Suprapubic skin (tissue), 4 donors: Measurements from ENCODE around the gene EIF4G3. TPM values are rescaled to one million over a fixed set of nuclear protein-coding genes. Genes with fewer than 3 reads are reported as not detected.
A peak's percentile ranks its signal among the peaks of the same experiment; 100 is the strongest.
"Not testable (repeated sequence)": the region's sequence is repeated elsewhere in the genome, so short reads cannot be mapped to it uniquely, and the experiment has no call there.

Experiments
- DNase-seq, 2 donors: peaks; one replicate each; pipeline ENCODE4 v3.0.0-alpha.2; 2019; ENCODE audit warnings: low spot score in 2 of 2
- H3K27ac ChIP-seq: fragments of 200-600 bp; sonication (generic); one replicate; pipeline ENCODE4 v1.5.1; 2019
- H3K27me3 ChIP-seq: fragments of 200-600 bp; sonication (generic); one replicate; pipeline ENCODE4 v1.5.1; 2019
- H3K36me3 ChIP-seq: fragments of 200-600 bp; sonication (generic); one replicate; pipeline ENCODE4 v1.5.1; 2019
- H3K4me1 ChIP-seq: fragments of 200-600 bp; sonication (generic); one replicate; pipeline ENCODE4 v1.5.1; 2019
- H3K4me3 ChIP-seq: fragments of 200-600 bp; sonication (generic); one replicate; pipeline ENCODE4 v1.5.1; 2019; ENCODE audit warnings: mild to moderate bottlenecking
- H3K9me3 ChIP-seq: fragments of 200-600 bp; sonication (generic); one replicate; pipeline ENCODE4 v1.5.1; 2019
- EP300 ChIP-seq: sonication (generic); formaldehyde crosslinking; IDR thresholded peaks from one replicate; pipeline ENCODE4 v1.6.1; 2017; ENCODE audit warnings: antibody characterized with exemption
- POLR2A ChIP-seq, 2 donors: fragments of 450-650 bp; IDR thresholded peaks; one replicate each; pipeline ENCODE4 v1.6.1; 2017; ENCODE audit warnings: antibody characterized with exemption in 2 of 2, mild to moderate bottlenecking in 2 of 2, moderate library complexity in 2 of 2
- POLR2AphosphoS5 ChIP-seq, 3 donors: sonication (generic); formaldehyde crosslinking; IDR thresholded peaks; one replicate each; pipeline ENCODE4 v1.6.1; 2017; ENCODE audit warnings: antibody characterized with exemption in 3 of 3
- WGBS: methylation state at CpG from one replicate; pipeline ENCODE4 v1.1.5; 2018; 5-methylcytosine and 5-hydroxymethylcytosine counted together
- total RNA-seq, 4 donors: library from RNA; depleted of rRNA; stranded (reverse); fragments of >200 nt; gene quantifications; one replicate each; pipeline ENCODE4 v1.1.0, GENCODE V29; 2016
- TF ChIP-seq, protein P1 (sequence below), 2 donors: fragments of 200-600 bp in 1 of 2; fragments of 450-650 bp in 1 of 2; sonication (generic) in 1 of 2; IDR thresholded peaks; one replicate each; pipeline ENCODE4 v1.5.1; 2016 to 2019; ENCODE audit warnings: antibody characterized with exemption in 2 of 2, mild to moderate bottlenecking in 1 of 2, moderate library complexity in 1 of 2

Gene EIF4G3
- total RNA-seq, 4 donors from 2014 or later, result 32.9 to 40.6 (median 39.5) TPM

- peak overlapping the region; percentile 49 for H3K27ac ChIP-seq
- TF ChIP-seq EP300 (no peak), POLR2A (IDR thresholded peaks at IDR 0.05) (no peak), POLR2AphosphoS5 (IDR thresholded peaks at IDR 0.05) (no peak)
- peaks cover 37% of the 10 kb centered on the region for H3K4me1 ChIP-seq
- WGBS, result 39% methylated on average over 2 of the region's 2 CpGs
- H3K9me3 ChIP-seq, result no peaks in the 10 kb centered on the region
- H3K36me3 ChIP-seq, result peaks cover under 1% of the 10 kb centered on the region
- H3K4me3 ChIP-seq, result peak overlapping the region; percentile 90
- no peak for DNase-seq
- no peaks in the 10 kb centered on the region for H3K27me3 ChIP-seq
Measured at GRCh38 chr1:21174230-21174629, 2.5 kb downstream of the EIF4G3 start.

GRCh38 chr1:21173096-21173495 is 3.6 kb downstream of the EIF4G3 start:
- peaks cover 37% of the 10 kb centered on the region for H3K4me1 ChIP-seq
- WGBS, result 77% methylated on average over 9 of the region's 12 CpGs
- DNase-seq, result peak in 1 of 2 donors; percentile 53
- H3K4me3 ChIP-seq, H3K36me3 ChIP-seq, H3K27ac ChIP-seq, H3K27me3 ChIP-seq, H3K9me3 ChIP-seq: not testable (repeated sequence)

- WGBS, result 35% methylated on average over 4 of the region's 4 CpGs
- H3K36me3 ChIP-seq, H3K4me3 ChIP-seq, DNase-seq, H3K27me3 ChIP-seq, H3K27ac ChIP-seq, H3K9me3 ChIP-seq: not testable (repeated sequence)
- peaks cover 32% of the 10 kb centered on the region for H3K4me1 ChIP-seq
Measured at GRCh38 chr1:21170837-21171236, 5.9 kb downstream of the EIF4G3 start.

DNA sequence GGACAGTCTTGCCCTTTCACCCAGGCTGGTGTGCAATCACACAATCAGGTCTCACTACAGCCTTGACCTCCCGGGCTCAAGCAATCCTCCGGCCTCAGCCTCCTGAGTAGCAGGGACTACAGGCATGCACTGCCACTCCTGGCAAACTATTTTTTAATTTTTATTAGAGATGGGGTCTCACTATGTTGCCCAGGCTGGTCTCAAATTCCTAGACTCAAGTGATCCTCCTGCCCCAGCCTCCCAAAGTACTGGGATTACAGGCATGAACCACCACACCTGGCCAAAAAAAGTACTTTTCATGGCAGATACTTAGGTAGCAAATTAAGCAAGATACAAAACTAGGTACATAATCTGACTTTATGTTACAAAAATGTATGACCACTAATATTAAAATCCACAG is 8.3 kb downstream of the EIF4G3 start:
- Histone ChIP-seq H3K4me1 (peaks cover 11% of the 10 kb centered on the region), H3K27me3 (no peaks in the 10 kb centered on the region), H3K36me3 (peaks cover 6% of the 10 kb centered on the region), H3K4me3 (no peak overlapping the region), H3K9me3 (no peaks in the 10 kb centered on the region), H3K27ac (no peak overlapping the region)
- DNase-seq, result no peak
- 96% methylated on average over 2 of the region's 2 CpGs for WGBS
- no peak for TF ChIP-seq POLR2A (IDR thresholded peaks at IDR 0.05)
- no peak for TF ChIP-seq EP300
- no peak for TF ChIP-seq POLR2AphosphoS5 (IDR thresholded peaks at IDR 0.05)
- TF ChIP-seq, protein P1, sequence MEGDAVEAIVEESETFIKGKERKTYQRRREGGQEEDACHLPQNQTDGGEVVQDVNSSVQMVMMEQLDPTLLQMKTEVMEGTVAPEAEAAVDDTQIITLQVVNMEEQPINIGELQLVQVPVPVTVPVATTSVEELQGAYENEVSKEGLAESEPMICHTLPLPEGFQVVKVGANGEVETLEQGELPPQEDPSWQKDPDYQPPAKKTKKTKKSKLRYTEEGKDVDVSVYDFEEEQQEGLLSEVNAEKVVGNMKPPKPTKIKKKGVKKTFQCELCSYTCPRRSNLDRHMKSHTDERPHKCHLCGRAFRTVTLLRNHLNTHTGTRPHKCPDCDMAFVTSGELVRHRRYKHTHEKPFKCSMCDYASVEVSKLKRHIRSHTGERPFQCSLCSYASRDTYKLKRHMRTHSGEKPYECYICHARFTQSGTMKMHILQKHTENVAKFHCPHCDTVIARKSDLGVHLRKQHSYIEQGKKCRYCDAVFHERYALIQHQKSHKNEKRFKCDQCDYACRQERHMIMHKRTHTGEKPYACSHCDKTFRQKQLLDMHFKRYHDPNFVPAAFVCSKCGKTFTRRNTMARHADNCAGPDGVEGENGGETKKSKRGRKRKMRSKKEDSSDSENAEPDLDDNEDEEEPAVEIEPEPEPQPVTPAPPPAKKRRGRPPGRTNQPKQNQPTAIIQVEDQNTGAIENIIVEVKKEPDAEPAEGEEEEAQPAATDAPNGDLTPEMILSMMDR (IDR thresholded peaks at IDR 0.05), result no peak

DNA sequence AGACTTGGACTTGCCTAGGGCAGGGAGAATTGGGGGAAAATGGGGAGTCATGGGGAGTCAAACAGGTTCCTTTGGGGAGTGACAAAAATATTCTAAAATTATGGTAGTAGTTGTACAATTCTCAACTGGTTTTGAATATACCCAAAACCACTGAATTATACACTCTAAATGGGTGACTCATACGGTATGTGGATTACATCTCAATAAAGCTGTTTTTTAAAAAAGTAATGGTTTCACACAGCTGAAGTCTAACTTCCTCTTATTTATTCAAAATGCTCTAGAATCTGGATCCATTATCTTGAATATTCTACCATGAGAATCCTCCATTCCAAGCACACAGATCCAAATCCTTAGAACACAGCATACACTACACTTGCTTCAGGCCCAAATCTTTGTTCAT is 11.1 kb downstream of the EIF4G3 start:
- WGBS, result 88% methylated on average over 1 of the region's 1 CpG
- Histone ChIP-seq H3K27me3 (no peaks in the 10 kb centered on the region), H3K36me3 (peaks cover 15% of the 10 kb centered on the region), H3K4me1 (peaks cover 11% of the 10 kb centered on the region), H3K27ac (no peak overlapping the region), H3K9me3 (no peaks in the 10 kb centered on the region), H3K4me3 (no peak overlapping the region)
- DNase-seq, result no peak
- TF ChIP-seq EP300 (no peak), POLR2AphosphoS5 (IDR thresholded peaks at IDR 0.05) (no peak), POLR2A (IDR thresholded peaks at IDR 0.05) (no peak)
- TF ChIP-seq, protein P1 (IDR thresholded peaks at IDR 0.05), result no peak

DNA sequence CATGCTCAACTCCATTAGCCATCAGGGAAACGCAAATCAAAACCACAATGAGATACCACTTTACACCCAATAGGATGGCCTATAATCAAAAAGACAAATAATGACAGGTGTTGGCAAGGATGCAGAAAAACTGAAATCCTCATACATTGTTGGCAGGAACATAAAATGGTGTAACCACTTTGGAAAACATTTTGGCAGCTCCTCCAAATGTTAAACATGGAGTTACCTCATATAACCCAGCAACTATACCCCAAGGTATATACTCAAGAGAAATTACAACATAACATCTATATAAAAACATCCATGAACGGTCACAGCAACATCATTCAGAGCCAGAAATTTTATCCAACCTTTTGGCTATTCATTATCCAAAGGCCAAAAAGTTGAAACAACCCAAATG is 11.6 kb downstream of the EIF4G3 start:
- Histone ChIP-seq H3K4me1 (peaks cover 9% of the 10 kb centered on the region), H3K9me3 (no peaks in the 10 kb centered on the region), H3K4me3 (no peak overlapping the region), H3K27ac (no peak overlapping the region), H3K36me3 (peaks cover 15% of the 10 kb centered on the region), H3K27me3 (no peaks in the 10 kb centered on the region)
- no peak for DNase-seq
- WGBS, result 60% methylated on average over 2 of the region's 2 CpGs
- TF ChIP-seq POLR2AphosphoS5 (IDR thresholded peaks at IDR 0.05) (no peak), EP300 (no peak), POLR2A (IDR thresholded peaks at IDR 0.05) (no peak)
- TF ChIP-seq, protein P1 (IDR thresholded peaks at IDR 0.05), result no peak

GRCh38 chr1:21164266-21164665 is 12.4 kb downstream of the EIF4G3 start:
- no peaks in the 10 kb centered on the region for H3K9me3 ChIP-seq
- peaks cover 15% of the 10 kb centered on the region for H3K36me3 ChIP-seq
- no peak overlapping the region for H3K4me3 ChIP-seq
- WGBS, result 90% methylated on average over 8 of the region's 8 CpGs
- DNase-seq, result no peak
- no peak overlapping the region for H3K27ac ChIP-seq
- no peaks in the 10 kb centered on the region for H3K27me3 ChIP-seq
- TF ChIP-seq POLR2AphosphoS5 (IDR thresholded peaks at IDR 0.05) (no peak), EP300 (no peak), POLR2A (IDR thresholded peaks at IDR 0.05) (no peak)
- TF ChIP-seq, protein P1 (IDR thresholded peaks at IDR 0.05), result no peak
- H3K4me1 ChIP-seq, result peaks cover 9% of the 10 kb centered on the region
